Measurements from ENCODE around the gene LITAF. TPM values are rescaled to one million over a fixed set of nuclear protein-coding genes. Genes with fewer than 3 reads are reported as not detected.

The LITAF gene
- total RNA-seq, 2 donors from 2014 or later, result 66.0 to 82.9 TPM

DNA sequence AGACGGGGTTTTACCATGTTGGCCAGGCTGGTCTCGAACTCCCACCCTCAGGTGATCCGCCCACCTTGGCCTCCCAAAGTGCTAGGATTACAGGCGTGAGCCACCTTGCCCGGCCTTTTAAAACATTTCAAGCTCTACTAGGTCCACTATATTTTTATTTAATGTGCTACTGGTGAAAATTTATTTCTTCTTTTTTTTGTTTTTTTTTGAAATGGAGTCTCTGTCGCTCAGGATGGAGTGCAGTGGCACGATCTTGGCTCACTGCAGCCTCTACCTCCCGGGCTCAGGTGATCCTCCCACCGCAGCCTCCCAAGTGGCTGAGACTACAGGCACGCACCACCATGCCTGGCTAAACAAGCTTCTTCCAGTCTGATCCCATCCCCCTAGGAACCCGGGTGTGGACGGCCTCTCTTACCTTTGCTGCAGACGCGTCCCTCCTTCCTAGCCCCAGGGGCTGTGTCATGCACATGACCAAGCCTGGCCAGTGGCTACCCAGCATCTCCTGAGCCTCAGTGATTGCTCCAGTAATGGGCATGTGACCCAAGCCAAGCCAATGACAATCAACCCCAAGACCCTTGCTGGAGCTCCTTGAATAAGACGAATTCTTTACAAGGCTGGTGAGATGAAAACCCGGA lies 40.1 kb upstream of the LITAF start:
- ATAC-seq (replicated peaks), result no peak
- H3K27me3 Mint-ChIP-seq, result no peaks in the 10 kb centered on the region
- H3K4me1 Mint-ChIP-seq, result peaks cover 19% of the 10 kb centered on the region
- no peaks in the 10 kb centered on the region for H3K9me3 Mint-ChIP-seq
- no peaks in the 10 kb centered on the region for H3K36me3 Mint-ChIP-seq (ENCODE audit: low read depth)
- H3K27ac Mint-ChIP-seq, result no peak overlapping the region
- H3K4me3 Mint-ChIP-seq, result no peak overlapping the region

DNA sequence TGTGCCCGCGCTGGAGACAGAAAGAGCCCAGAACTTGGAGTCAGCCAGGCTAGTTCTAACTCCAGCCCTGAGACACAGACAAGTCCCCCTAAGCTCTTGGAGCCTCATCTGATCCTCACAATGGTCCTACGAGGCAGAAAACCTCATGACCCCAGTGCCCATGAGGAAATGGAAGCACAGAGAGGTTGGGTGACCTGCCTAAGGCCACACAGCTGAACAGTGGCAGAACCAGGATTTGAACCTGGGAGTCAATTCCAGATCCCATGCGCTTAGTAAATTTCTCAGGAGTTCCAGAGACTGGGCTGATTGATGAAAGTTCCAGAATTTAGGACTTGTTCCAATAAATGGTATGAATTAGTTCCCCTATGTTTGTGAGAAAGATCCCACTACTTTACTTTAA lies 39.0 kb upstream of the LITAF start:
- peaks cover 25% of the 10 kb centered on the region for H3K4me1 Mint-ChIP-seq
- no peaks in the 10 kb centered on the region for H3K36me3 Mint-ChIP-seq (ENCODE audit: low read depth)
- no peaks in the 10 kb centered on the region for H3K9me3 Mint-ChIP-seq
- H3K4me3 Mint-ChIP-seq, result no peak overlapping the region
- no peaks in the 10 kb centered on the region for H3K27me3 Mint-ChIP-seq
- no peak for ATAC-seq (replicated peaks)
- H3K27ac Mint-ChIP-seq, result no peak overlapping the region

DNA sequence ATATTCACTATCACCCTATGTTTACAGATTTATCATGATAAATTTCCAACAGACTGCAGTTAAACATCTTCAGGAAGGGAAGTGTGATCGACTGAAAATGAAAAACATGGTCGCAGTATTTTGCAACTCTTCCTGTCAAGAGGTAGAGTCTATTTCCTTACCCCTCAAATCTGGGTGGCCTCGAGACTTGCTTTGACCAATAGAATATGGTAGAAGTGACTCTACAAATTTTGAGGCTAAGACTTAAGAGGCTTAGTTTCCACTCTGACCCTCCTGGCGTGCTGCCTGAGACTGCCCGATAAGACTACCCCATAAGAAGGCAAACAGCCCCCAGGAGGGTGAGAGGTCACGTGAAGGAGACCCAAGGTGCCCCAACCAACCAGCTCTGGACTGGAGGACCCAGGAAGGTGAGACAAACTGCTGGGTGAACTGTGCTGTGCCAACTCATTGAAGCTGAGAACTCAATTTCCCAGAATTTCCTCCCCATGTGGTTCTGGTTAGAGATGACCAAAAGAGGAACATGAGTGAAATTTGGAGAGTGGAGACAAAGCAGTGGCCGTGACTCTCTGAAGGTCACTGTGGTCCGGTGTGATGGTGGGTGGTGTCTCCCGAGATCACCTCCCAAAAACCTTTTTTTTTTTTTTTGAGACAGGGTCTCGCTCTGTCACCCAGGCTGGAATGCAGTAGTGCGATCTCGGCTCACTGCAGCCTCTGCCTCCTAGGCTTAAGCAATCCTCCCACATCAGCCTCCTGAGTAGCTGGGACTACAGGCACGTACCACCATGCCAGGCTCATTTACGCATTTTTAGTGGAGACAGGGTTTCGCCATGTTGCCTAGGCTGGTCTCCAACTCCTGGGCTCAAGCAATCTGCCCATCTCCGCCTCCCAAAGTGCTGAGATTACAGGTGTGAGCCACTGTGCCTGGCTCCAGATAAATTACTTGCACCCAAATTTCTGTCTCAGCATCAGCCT lies 38.2 kb upstream of the LITAF start:
- peaks cover 32% of the 10 kb centered on the region for H3K4me1 Mint-ChIP-seq
- peak overlapping the region; percentile 43 for H3K4me3 Mint-ChIP-seq
- ATAC-seq (replicated peaks), result peak; percentile 27
- no peaks in the 10 kb centered on the region for H3K36me3 Mint-ChIP-seq (ENCODE audit: low read depth)
- no peaks in the 10 kb centered on the region for H3K27me3 Mint-ChIP-seq
- H3K27ac Mint-ChIP-seq, result peak overlapping the region; percentile 52
- no peaks in the 10 kb centered on the region for H3K9me3 Mint-ChIP-seq

DNA sequence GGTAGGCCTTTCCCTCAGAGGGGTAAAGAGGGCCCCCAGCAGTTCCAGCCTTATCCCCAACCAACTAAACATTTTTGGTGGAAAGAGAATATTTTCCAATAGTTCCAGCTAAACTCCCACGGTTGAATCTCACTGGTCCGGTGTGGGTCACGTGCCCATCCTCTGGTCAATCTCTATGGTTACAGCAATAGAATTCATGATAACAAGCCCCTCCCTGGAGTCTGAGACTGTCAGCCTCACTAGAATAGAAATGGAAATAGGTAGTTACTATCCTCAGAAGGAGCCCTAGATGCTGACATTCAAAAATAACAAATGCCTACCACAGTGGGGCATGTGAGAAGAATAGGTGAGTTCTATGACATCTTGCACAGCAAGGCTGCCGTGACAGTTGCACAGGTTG lies 37.5 kb upstream of the LITAF start:
- no peak for ATAC-seq (replicated peaks)
- Mint-ChIP-seq H3K27ac (peak overlapping the region; percentile 52), H3K27me3 (no peaks in the 10 kb centered on the region), H3K36me3 (ENCODE audit: low read depth) (no peaks in the 10 kb centered on the region), H3K4me3 (peak overlapping the region; percentile 43), H3K4me1 (peaks cover 35% of the 10 kb centered on the region), H3K9me3 (no peaks in the 10 kb centered on the region)

DNA sequence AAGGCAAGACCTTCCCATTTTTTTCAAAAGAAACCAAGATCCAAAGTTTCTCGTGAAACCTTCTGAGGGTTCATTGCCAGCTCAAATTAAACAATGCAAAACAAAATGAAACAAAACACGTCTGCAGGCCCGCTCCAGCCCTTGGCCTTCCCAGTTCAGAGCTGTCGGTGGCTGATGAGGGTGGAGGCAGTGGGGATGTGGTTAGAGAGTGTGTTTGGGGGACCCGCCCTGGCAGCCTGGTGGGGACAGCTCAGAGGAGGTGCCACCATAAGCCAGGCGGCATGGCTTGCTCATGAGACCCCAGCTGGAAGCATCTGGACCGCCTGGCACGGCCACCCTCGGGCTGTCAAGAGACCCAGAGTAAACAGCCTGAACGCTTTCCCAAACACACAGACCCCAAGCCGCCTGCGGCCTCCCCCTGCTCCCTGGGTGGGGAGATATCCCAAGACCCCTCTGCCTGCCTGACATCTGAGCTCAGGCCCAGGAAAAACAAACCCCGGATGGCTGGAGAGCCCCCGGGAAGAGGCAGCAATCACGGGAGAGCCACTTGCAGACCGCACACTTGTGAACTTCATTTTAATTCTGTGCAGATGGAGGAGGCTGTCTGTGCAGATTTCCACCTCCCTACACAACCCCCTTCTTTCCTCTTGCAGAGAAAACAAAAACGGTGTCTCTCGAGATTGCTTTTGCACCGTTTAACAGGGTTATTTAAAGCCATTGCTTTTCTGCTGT lies 35.4 kb upstream of the LITAF start:
- ATAC-seq (replicated peaks), result peak; percentile 43
- Mint-ChIP-seq H3K4me3 (peak overlapping the region; percentile 84), H3K4me1 (peaks cover 32% of the 10 kb centered on the region), H3K27ac (peak overlapping the region; percentile 88), H3K36me3 (ENCODE audit: low read depth) (no peaks in the 10 kb centered on the region), H3K9me3 (no peaks in the 10 kb centered on the region), H3K27me3 (no peaks in the 10 kb centered on the region)

DNA sequence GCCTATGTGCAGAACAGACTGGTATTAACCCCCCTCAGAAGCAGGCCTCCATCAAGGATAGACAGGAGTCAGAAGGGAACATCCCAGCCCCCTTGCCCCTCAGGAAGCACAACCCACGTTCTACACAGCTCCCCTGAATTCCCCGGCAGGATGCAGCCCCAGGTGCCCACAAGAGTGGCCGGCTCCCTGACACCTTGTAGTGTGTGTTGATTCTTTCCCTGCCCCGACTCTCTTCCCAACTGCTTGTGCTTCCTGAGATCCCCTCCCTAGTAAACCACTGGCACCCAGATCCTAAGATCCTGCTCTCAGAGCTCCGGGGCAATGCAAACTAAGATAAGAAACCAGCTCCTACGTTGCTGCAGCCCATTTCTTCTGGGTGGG lies 34.8 kb upstream of the LITAF start:
- H3K27ac Mint-ChIP-seq, result peak overlapping the region; percentile 88
- no peaks in the 10 kb centered on the region for H3K27me3 Mint-ChIP-seq
- peaks cover 32% of the 10 kb centered on the region for H3K4me1 Mint-ChIP-seq
- H3K9me3 Mint-ChIP-seq, result no peaks in the 10 kb centered on the region
- peak overlapping the region; percentile 84 for H3K4me3 Mint-ChIP-seq
- no peaks in the 10 kb centered on the region for H3K36me3 Mint-ChIP-seq (ENCODE audit: low read depth)
- ATAC-seq (replicated peaks), result no peak

DNA sequence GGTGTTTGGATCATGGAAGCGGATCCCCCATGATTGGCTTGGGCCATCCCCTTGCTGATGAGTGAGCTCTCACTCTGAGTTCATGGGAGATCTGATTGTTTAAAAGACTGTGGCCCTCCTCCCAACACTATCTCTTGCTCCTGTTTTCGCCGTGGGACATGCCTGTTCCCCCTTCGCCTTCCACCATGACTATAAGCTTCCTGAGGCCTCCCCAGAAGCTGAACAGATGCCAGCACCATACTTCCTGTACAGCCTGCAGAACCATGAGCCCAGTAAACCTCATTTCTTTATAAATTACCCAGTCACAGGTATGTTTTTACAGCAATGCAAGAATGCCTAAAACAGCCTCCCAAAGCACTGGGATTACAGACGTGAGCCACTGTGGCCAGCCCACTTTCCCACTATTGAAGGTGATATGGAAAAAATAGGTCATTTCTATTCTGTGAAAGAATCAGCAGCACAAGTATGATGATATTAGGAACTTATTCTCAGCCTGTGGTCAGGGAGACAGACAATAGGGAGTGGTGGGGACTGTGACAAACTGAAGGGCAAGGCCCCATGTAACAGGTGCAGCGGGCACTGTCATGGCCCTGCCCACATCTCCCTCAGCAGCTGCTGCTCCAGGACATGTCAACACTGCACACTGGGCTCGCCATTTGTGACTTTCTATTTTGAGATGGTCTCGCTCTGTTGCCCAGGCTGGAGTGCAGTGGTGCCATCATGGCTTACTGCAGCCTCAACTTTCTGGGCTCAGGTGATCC lies 33.7 kb upstream of the LITAF start:
- Mint-ChIP-seq H3K9me3 (no peaks in the 10 kb centered on the region), H3K4me3 (peak overlapping the region; percentile 35), H3K36me3 (ENCODE audit: low read depth) (no peaks in the 10 kb centered on the region), H3K27ac (peak overlapping the region; percentile 13), H3K27me3 (no peaks in the 10 kb centered on the region), H3K4me1 (peaks cover 32% of the 10 kb centered on the region)
- peak; percentile 37 for ATAC-seq (replicated peaks)

DNA sequence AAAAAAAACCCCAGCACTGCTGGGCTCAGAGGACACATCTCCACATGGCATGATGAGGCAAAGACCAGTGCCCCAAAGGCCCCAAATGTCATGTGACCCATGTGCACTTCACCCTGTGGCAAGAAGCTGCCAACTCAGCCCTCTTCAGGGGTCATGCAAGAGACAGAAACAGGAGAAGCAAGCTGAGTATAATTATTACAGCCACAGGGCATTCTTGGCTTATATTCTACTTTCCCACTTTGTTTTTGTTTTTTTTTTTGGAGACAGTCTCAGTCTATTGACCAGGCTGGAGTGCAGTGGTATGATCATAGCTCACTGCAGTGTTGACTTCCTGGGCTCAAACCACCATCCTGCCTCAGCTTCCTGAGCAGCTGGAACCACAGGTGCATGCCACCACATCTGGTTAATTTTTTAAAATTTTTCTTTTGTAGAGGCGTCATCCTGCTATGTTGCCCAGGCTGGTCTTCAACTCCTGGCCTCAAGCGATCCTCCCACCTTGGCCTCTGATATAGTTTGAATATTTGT lies 32.7 kb upstream of the LITAF start:
- no peaks in the 10 kb centered on the region for H3K36me3 Mint-ChIP-seq (ENCODE audit: low read depth)
- peak overlapping the region; percentile 44 for H3K27ac Mint-ChIP-seq
- H3K4me1 Mint-ChIP-seq, result peaks cover 30% of the 10 kb centered on the region
- no peaks in the 10 kb centered on the region for H3K9me3 Mint-ChIP-seq
- ATAC-seq (replicated peaks), result peak; percentile 75
- peak overlapping the region; percentile 12 for H3K4me3 Mint-ChIP-seq
- H3K27me3 Mint-ChIP-seq, result no peaks in the 10 kb centered on the region

DNA sequence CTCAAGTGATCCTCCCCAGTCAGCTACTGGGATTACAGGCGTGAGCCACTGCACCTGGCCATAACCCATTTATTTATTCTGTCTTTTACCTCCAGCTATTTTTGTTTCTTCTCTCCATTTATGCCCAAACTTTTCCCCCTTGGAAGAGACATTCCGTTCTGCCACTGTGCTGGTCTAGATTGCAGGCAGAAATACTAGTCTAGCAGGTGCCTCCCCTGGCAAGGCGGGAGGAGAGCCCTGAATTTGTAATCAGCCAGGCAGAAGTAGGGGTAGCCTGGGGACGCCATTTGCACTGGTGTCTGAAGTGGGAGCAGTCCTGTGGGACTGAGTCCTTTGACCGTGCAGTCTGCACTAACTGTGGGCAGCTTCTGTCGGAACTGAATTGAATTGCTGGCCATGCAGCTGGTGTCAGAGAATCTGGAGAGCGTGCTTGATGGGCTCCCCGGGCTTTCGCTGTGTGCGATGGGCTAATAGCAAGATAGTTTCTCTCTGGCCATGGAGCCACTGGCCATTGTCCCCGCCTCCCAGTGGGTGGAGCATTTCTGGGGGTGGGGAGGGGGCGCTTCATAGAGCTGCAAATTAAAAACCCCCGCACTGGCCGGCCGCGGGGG lies 31.5 kb upstream of the LITAF start:
- no peak for ATAC-seq (replicated peaks)
- Mint-ChIP-seq H3K4me3 (no peak overlapping the region), H3K36me3 (ENCODE audit: low read depth) (no peaks in the 10 kb centered on the region), H3K27me3 (no peaks in the 10 kb centered on the region), H3K4me1 (peaks cover 29% of the 10 kb centered on the region), H3K9me3 (no peaks in the 10 kb centered on the region), H3K27ac (peak overlapping the region; percentile 61)

DNA sequence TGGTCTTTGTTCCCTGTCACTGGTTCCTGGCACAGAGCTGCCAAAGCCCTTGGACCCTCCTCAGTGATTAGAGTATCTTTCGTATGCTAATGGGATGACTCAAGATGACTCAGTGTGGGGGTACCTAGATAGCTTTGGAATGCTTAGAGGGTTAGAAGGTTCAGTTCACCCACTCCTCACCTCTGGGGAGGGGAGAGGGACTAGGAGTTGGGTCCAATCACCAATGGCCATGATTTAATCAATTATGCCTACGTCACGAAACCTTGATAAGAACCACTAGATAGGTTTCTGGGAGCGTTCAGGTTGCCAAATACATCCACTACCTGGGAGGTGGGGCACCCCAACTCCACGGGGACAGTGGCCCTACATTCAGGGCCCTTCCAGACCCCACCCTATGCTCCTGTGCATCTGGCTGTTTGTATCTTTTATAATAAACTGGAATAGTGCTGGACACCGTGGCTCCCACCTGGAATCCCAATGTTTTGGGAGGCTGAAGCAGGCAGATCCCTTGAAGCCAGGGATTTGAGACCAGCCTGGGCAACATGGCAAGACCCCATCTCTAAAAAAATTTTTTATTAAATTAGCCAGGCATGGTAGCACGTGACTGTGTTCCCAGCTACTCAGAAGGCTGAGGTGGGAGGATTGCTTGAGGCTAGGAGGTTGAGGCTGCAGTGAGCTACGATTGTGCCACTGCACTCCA lies 29.2 kb upstream of the LITAF start:
- H3K36me3 Mint-ChIP-seq (ENCODE audit: low read depth), result no peaks in the 10 kb centered on the region
- no peaks in the 10 kb centered on the region for H3K27me3 Mint-ChIP-seq
- H3K9me3 Mint-ChIP-seq, result no peaks in the 10 kb centered on the region
- no peak overlapping the region for H3K27ac Mint-ChIP-seq
- H3K4me3 Mint-ChIP-seq, result no peak overlapping the region
- ATAC-seq (replicated peaks), result no peak
- H3K4me1 Mint-ChIP-seq, result peaks cover 21% of the 10 kb centered on the region

DNA sequence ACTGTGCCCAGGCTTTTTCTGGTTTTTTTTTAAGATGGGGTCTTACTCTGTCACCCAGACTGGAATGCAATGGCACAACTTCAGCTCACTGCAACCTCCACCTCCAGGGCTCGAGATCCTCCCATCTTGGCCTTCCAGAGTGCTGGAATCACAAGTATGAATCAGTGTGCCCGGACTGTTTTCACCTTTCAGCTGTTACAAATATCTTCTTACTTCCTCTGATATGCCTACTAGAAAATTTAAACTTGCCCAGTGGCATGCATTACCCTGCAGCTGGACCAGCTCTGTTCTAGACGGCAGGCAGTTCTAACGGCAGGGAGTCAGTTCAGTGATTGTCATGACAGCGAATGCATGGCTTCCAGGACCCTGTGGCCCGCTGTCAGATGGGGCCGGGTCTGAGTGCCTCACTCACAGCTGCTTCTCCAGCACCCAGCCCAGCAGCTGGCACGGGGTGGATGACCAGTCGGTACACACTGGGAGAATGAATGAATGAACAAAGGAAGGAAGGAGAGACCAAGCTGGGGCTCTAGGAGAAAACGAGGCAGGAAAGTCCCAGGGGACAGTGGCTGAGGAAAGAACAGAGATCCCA lies 28.0 kb upstream of the LITAF start:
- no peak for ATAC-seq (replicated peaks)
- Mint-ChIP-seq H3K27ac (no peak overlapping the region), H3K36me3 (ENCODE audit: low read depth) (no peaks in the 10 kb centered on the region), H3K9me3 (no peaks in the 10 kb centered on the region), H3K4me3 (no peak overlapping the region), H3K4me1 (peaks cover 14% of the 10 kb centered on the region), H3K27me3 (no peaks in the 10 kb centered on the region)

DNA sequence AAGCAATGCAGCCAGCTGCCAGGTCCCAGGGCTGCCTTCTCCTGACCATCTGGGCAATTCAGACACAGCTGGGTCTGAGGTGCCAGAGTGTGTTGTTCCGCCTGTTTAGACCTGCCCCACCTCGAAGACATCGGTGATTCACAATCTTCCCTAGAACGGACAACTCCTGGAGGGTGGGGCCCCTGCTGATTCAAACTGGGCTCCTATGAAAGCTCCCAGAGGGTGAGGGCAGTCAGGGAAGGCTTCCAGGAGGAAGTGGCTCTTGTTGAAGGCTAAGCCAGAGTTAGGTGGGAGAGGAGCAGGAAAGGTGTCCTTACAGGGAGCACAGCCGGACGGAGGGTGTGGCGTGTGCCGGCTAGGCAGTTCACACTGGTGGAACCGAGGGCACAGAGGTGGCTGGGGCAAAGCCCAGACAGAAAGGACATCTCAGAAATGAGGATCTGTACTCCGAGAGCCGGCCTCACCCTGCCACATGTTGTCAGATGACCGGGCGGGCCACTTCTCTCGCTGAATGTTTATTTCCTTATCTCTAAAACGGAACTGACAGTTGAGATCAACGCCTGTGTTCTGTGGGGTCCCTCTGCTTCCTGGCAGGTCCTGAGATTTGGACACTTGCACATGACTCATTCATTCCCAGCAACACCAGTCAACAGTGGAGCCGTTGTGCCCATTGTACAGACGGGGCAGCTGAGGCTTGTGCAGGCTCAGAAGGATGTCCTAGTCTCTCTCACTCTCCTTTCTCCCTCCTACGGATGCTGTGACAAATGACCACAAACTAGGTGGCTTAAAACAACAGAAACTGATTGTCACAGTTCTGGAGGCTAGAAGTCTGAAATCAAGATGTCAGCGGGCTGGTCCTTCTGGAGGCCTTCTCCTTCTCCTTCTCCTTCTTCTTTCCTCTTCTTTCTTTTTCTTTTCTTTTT lies 26.9 kb upstream of the LITAF start:
- H3K4me1 Mint-ChIP-seq, result peaks cover 8% of the 10 kb centered on the region
- peak overlapping the region; percentile 63 for H3K27ac Mint-ChIP-seq
- H3K9me3 Mint-ChIP-seq, result no peaks in the 10 kb centered on the region
- peak; percentile 94 for ATAC-seq (replicated peaks)
- no peaks in the 10 kb centered on the region for H3K36me3 Mint-ChIP-seq (ENCODE audit: low read depth)
- peak overlapping the region; percentile 17 for H3K4me3 Mint-ChIP-seq
- no peaks in the 10 kb centered on the region for H3K27me3 Mint-ChIP-seq
